HG02973 (cell line): ENCODE results near the gene BCAS3.

Experiments
- ATAC-seq: cut with Tn5 transposase; IDR thresholded peaks from one replicate; pipeline ENCODE4 v1.9.1; 2021; ENCODE audit warnings: moderate library complexity; ENCODE audit not compliant: unreplicated experiment

BCAS3 gene

DNA sequence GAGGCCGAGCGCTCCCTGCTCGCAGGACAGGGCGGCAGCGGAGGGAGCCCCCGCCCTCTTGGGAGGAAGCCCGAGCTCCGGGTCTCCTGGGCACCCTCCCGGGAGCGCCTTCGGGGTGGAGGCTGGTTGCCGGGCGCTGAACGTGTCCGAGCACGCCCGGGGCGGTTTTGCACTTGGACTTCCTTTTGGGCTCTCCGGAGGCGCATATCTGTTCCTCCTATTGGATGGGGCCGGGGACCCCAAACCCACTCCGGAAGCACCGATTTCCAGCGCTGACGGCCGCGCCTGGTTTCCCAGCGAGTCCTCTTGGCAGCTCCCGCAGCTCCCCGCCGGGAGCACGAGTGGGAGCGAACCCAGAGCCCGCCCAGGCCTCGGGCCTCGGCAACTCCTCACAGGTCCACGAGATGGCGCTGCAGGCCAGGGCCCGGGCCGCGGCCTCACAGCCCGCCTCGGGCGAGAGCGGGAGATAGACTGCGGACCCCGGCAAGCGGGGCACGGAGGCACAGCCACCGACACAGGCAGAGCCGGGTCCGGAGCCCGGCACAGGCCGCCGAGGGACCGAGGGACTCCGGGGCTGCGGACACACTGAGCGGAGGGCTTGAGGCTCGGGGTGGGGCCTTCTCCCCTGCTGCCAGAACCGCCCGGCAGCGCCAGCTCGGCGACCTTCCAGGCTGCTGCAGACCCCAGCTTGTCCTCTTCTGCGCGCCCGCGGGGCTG, 734.6 kb downstream of the BCAS3 start:
- ATAC-seq = peak; percentile 51

DNA sequence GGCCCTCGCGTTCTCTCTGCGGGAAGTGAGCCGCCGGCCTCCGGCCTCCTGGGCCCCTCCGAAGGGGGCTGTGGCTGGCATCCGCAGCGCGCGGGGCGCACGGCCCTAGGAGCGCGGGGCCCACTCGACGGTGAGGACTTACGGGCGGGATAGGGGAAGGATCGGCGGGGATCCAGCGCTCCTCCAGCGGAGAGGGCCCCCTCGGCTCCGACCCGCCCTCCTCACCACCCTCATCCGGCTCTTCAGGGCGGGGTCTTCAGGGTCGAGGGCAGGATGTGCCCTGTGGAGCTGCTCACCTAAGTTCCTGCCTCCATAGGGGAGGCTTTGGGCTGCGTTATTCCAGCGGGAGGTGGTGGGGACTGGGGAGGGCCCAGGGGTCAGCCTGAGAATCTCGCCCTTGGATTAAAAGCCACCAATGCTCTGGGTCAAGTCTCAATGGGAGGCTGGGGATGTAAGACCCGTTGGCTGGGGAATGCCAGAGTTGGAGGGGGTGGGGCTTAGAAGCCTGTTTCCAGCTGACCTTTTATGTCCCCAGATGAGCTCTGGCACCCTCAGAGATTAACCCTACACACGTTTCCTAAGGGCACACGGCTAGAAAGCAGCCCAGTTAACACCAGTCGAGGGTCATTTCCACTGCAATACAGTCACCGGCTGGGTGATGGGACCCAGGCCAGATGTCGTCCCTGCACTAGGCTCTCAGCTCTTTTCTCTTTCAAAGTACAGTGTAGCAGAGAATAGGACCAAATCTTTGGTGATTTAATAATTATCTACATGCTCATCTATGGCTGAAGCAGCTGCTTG, 735.4 kb downstream of the BCAS3 start:
- ATAC-seq = no peak

DNA sequence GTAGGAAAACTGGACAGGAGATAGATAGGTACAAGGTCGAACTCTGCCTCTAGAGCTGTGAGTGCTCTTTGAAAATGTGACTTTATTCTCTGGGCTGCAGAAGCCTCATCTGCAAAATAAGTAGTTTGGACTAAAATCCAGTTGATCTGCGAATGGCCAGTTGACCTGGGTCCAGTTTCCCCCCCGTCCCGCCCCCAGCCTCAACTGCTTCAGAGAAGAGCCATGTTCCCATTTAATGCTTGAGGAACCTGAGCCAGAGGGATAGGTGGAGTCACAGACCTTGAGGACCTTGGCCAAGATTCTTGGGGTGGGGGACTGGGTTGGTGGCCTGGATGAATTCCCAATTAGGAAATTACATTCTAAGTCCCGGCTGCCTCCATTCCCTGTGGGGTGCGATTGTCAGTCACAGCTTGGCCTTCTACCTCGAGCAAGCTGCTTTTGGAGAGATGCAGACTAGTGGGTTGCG, 736.0 kb downstream of the BCAS3 start:
- ATAC-seq = no peak

DNA sequence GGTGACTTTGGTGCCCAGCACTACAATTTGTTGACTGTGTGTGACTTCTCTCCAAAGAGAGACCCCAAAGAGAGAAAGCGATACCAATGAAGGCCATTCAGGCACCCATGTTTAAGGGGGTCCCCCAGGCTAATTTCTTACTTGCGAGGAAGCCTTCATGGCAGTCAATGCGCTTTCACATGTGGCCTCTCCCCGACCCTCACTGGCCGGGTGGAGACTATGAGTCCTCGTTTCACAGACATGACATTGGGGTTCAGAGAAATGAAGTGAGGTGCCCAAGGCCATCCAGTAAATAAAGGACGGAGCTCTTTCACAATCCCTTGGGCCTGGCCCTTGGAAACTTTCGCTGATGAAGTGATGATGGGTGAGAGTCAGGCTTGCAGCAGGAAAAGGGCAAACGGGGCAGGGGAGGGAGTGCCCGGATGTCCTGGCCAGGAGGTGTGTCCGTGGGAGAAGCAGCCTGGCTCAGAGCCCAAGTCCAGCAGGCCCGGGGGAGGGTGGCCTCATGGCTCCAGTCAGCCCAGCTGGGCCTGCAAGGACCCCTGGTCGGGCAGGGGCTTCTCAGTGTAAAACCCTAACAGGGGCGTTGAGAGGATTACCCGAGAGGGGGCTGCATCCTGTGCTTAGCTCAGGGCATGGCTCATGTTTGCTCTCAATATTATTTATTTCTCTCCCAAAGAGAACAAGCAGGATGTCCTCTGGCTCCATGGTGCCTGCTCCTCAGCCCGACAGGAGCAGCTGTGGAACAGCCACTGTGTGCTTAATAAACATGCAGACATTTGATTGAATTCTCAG, 736.7 kb downstream of the BCAS3 start:
- ATAC-seq = no peak

DNA sequence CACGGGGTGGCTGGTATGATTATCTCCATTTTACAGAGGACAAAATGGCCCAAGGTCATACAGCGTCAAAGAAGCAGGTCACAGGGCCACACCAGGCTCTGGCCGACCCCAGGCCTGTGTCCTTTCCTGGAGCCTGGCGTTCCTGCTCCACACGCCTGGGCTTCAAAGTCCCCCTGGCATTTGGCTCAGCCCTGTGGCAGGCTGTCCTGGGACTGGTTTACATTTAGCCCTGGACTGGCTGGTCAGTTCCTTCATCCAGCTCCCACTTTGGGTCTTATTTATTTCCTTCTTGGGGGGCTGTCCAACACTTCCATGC, 737.2 kb downstream of the BCAS3 start:
- ATAC-seq = no peak

DNA sequence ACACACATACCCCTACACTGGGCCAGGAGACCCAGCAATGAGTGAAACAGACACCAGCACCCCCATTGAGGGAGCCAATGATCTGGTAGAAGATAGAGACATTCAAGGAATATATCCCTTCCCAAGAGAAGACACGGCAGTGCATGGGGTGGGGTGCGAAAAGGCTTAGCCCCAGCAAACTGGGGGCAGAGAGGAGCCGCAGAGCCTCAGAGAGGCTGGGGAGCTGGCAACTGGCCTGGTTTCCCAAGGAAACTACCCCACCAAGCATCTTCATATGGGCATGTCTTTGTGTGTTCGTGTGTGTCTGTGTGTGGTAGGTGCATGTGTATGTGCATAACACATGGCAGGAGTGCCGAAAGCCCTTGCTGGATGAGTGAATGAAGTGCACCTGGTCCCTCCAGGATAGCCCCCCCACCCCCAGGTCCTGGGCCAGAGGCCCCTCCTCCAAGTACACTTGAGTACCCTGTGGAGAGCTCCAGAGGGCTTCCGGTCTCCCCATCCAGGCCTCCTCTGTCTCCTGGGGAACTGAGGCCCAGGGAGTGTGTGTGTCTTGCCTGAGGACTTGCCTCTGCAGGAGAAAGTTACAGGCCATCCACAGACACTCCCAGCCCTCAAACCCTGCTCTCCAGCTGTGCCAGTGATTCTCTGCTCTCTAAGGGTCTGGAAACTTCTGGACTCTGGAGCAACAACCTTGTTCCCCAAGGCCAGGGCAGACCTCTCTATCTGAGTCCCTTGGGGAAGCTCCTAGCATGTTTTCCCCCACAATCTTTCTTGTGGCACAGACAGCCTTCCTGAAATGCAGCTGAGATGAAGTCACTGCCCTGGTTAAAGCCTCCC, 737.9 kb downstream of the BCAS3 start:
- ATAC-seq = no peak

DNA sequence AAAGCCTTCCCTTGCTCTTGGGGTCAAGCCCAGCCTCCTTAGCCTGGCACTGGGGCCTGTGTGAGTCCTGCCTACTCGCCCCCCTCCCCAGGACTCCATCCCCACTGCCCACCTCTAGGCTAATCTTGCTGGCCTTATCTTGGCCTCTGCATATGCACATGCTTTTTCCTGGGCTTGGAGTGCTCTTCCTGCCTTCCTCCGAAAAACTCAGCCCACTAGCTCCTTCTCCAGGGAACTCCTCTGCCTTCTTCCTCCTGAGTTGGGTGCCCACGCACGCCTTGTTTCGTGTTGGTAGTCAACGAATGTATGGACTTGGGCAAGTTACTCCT, 738.5 kb downstream of the BCAS3 start:
- no peak for ATAC-seq

DNA sequence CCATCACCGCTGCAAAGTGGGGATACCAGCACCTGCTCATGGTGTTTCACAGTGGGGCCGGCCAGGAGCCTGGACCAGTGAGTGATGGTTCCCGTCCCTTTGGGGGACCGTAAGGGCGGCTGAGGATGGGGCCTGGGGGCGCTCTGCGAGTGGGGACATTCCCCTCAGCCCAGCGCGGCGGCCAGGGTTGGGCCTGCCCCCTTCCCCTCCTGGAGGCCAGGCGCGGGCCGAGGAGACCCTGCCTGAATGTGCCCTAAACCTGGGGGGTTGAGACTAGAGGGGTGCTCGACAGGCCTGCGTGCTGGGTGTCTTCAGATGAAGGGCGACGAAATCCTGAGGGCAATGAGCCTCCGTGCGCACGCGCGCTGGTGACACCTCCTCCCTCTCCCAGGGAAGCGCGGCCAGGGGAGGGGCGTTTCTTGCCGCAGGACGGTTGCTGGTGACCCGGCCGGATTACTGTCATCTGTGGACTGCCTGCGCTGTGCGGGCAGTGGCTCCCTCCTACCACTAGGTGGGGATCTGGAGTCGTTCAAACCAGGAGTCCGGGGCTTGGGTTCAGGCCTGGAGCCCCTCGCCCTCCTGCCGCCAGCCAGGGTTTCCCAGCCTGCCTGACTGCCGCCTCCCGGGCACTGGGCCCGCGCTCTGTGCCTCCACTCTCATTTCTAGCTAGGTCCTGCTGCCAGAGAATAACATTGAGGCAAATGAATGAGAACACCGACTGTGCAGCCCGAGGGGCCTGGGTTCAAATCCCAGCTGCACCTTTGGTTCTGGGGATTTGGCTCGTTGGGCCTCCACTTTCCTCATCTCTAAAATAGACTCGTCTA, 739.1 kb downstream of the BCAS3 start:
- ATAC-seq = peak; percentile 51

DNA sequence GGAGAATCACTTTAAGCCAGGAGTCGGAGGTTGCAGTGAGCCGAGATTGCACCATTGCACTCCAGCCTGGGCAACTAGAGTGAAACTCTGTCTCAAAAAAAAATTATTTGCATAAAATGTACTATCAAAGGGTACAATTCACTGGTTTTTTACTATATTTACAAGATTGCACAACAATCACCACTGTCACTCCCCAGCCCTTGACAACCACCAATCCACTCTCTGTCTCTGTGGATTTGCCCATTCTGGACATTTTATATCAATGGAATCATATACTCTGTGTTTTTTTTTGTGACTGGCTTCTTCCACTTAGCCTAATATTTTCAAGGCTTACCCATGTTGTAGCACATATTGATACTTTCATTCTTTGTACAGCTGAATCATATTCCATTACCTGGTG, 740.8 kb downstream of the BCAS3 start:
- no peak for ATAC-seq

DNA sequence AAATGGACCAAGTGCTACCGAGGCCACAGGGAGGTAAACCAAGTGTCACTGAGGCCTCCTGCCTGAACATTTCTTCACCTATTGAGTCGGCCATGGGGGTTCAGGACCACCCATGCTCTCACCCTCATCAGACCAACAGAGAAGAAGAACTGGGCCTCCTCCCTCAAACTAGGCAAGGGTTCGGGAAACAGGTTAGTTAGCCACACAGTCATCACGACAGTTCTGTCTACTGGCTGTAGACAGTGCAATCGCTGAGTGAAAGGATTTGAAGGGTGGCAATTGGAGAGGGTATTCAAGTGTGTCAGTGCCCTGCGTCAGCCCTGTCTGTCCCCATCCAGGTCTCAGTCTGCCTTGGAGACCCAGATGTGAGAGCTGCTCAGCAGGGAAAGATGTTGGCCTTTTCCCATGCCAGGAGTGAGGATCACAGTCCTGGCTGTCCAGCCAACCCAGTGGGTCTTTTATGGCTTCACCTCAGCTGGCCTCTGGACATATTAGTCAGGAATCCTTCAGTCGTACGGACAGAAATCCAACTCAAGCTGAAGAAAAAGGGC, 741.9 kb downstream of the BCAS3 start:
- ATAC-seq = no peak

DNA sequence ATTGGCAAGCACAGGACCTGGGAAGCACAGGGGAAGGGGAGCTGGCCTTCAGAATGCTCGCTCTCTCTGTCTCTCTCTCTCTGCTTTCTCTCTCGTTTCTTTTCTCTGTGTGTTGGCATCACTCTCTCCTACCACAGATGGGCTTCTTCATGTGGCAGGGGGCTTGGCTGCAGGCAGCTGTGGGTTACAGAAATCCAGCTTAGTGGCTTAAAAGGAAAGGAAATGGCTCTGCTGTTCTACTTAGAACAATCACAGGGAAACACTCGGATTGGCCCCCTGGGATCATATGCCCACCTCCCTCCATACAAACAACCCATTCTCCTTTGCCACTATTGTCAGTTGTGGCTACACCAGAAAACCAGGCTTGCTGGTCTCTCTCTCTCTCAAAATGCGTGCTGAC, 742.4 kb downstream of the BCAS3 start:
- ATAC-seq = no peak

DNA sequence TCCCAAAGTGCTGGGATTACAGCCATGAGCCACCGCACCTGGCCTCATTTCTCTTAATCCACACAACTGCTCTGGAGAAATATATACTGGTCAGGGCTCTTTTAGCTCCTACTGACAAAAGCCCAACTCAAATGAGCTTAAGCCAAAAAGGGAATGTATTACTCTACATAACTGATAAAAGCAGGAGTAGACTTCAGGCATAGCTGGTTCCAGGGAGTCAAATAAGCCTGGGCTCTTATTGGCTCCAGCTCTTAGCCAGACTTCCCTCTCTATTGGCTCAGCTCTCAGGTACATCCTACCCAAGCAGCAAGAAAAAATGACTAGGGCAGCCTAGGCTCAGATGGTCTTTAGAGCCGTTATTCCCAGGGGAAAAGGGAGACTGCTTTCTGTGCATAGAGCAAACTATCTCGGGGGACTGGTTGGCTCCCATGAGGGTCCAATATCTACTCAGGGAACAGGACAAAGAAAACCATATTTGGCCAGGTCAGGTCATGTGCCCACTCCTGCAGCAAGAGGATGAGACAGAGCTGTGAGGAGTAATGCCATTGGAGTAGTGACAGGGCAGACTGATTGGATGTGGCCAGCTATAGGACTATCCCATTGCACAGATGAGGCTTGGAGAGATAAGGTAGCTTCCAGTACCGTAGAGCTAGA, 743.2 kb downstream of the BCAS3 start:
- no peak for ATAC-seq

DNA sequence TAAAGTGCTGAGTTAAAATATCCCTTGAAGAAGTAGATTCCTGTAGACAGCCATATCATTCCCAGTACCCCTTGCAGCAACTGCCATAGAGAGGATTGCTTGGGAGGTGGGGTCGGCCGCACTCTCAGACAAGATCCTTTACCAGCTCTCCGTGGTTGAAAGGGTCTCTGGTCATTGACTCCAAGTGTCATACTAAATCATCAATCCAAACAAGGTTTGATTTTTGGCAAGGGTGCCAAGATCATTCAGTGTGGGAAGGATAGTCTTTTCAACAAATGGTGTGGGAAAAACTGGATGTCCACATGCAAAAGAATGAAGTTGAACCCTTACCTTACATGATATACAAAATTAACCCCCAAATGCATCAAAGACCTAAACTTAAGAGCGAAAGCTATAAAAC, 743.8 kb downstream of the BCAS3 start:
- ATAC-seq = no peak

DNA sequence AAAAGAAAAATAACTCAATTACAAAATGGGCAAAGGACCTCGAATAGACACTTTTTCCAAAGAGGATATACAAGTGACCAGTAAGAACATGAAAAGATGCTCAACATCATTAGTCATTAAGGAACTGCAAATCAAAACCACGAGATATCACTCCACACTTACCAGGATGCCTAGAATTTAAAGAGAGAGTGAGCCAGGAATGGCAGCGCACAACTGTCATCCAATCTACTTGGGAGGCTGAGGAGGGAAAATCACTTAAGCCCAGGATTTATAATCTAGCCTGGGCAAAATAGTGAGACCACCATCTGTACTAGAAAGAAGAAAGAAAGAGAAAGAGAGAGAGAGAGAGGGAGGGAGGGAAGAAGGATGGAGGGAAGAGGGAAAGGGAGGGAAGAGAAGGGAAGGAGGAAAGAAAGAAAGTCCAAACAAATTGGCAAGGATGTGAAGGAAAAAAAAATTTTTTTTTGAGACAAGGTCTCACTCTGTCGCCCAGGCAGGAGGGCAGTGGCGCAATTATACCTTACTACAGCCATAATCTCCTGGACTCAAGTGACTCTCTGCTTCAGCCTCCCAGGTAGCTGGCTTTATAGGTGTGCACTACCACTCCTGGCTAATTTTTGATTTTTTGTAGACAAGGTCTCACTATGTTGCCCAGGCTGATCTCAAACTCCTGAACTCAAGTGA, 744.6 kb downstream of the BCAS3 start:
- ATAC-seq = no peak

DNA sequence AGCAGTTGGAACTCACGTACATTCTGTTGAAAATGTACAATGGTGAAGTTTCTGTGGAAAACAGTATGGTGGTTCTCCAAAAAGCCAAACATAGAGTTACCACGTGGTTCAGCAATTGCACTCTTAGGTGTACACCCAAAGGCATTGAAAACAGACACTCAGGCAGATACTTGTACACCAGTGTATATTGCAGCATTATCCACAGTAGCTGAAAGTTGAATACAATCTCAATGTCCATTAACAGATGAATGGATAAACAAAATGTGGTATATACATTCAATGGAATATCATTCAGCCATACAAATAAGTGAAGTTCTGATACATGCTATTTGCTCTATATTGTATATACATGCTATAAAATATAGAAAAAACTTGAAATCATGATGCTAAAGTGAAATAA, 745.2 kb downstream of the BCAS3 start:
- ATAC-seq = no peak

DNA sequence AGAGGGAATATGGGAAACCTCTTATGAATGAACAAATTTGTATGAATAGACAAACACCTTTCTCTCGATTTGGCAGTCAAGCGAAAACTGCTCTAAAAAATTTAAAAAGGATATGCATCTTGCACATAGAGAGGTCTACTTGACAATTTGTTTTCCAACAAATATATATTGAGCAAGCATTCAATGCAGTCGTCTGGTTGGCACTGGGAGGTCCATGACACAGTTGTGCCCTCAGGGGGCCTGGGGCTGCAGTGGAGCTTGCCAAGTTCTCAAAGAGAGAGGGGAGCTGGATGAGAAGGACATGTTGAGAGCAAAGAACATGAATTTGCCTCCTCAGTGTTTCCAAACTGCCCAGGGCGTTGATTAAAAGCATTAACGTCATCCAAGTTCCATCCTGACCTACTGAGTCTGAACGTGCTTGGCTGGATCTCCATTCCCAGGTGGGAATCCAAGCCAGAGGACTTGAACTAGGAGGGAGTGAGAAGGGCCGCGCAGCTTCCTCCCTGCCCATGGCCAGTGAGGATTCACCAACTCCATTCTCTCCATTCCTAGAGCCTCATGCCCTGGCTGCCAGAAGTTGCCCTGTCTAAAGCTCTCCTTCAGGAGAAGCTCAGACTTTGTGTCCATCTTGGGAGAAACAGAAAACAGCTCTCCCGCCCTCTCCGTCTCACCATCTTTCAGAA, 746.5 kb downstream of the BCAS3 start:
- no peak for ATAC-seq

DNA sequence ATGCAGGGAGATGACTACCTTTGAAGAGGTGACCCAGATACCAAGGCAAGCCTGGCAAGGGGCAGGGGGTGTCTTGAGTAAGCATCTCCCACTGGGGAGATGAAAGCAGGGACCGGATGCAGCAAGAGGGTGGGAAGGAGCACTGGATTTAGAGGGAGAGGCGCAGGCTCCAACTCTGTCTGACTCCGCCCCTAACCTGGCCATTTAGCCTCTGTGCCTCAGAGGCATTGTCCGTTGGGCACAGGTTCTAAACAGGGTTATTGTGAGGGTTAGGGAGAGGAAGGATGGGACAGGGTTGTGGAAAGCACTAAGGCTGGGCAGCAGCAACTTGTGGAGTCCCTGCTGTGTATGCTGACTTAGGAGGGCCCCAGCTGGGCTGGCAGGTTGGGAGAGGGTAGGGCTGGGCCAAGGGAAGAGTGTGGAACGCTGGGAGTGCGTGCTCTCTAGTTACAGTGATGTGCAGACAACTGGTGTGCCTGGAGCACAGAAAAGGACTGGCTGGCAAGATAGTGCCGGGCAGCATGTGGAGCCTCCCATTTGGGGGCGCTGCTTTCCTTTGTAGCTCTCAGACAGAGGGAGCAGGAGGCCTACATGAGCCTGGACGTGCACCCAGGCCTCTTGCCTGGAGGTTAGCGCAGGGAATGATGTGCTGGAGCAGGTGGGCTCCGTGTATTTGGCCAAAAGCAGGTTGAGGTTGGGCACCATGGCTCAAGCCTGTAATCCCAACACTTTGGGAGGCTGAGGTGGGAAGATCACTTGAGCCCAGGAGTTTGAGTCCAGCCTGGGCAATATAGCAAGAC, 748.2 kb downstream of the BCAS3 start:
- ATAC-seq = no peak
